ENCODE data around the gene ISG20.
"Not testable (repeated sequence)": the region's sequence is repeated elsewhere in the genome, so short reads cannot be mapped to it uniquely, and the experiment has no call there.

The ISG20 gene

DNA sequence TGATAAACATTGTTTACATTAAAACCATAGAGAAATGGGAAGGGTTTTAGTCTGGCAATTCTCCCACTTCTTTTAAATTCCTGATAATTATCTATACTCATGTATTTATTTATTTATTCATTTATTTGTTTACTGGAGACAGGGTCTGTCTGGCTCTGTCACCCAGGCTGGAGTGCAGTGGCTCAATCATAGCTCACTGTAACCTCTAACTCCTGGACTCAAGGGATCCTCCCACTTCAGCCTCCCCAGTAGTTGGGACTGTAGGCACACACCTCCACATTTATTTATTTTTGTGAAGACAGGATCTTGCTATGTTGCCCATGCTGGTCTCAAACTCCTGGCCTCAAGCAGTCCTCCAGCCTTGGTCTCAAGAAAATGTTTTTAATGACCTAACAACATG, 20.1 kb upstream of the ISG20 start:
- DNase-seq (ENCODE audit: low read depth, low spot score), result no peak

DNA sequence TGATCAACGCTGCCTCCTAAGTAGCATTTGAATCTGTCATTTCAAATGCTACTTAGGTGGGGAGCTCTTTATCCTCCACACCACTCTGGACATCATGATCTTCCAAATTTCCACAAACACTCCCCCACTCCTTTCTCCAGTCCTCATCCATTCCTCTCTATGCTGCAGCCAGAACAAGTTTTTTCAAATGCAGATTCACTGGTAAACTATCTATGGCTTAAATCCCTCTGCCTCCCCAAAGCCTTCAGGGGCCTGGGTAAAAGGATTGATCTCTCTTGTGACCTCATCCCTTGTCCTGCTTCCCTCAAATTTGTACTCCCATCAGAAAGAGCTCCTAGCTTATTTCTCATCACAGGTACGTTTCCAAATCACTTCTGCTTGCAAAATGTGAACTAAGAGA, 19.0 kb upstream of the ISG20 start:
- DNase-seq (ENCODE audit: low read depth, low spot score), result no peak

DNA sequence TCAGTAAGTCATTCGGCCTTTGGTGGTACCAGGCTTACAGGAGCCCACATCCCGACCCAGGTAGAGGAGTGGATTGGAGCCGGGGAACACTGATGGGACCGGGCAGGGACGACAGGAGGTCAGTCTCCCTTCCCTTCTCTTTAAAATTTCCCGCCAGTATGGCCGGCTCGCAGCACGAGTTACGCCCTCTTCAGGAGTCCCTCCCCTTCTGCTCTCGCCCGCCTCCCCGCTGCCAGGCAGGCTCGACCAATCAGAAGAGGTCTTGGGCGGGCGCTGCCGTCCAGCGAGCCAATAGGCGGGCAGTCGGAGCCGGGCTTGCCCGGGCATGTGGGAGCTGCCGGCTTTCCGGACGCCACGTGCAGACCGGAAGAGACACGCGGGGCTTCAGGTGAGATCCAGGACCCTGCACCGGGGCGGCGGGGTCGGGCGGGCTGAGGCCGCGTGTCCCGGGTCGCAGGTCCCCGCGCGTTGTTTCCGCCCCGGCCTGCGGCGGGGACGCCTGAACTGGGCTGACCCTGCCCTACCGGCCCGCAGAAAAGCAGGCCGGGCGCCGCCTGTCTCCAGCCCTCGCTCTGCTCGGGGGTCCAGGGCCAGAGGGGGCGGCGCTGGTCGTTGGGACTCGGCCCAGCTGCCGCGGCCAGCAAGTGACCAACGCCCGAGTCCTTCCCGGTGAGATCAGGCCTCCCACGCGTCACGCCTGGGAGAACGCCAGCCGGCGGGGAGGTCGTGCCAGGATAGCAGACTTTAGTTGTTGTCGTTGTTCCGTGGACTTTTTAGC, 17.6 kb upstream of the ISG20 start, which contains the start of gene AEN:
Gene AEN, plus strand, starts transcription at position 346 of the 778 bp plus-strand sequence. CDS start 4,870 bp downstream, outside the sequence.
- peak; percentile 88 for DNase-seq (ENCODE audit: low read depth, low spot score)

DNA sequence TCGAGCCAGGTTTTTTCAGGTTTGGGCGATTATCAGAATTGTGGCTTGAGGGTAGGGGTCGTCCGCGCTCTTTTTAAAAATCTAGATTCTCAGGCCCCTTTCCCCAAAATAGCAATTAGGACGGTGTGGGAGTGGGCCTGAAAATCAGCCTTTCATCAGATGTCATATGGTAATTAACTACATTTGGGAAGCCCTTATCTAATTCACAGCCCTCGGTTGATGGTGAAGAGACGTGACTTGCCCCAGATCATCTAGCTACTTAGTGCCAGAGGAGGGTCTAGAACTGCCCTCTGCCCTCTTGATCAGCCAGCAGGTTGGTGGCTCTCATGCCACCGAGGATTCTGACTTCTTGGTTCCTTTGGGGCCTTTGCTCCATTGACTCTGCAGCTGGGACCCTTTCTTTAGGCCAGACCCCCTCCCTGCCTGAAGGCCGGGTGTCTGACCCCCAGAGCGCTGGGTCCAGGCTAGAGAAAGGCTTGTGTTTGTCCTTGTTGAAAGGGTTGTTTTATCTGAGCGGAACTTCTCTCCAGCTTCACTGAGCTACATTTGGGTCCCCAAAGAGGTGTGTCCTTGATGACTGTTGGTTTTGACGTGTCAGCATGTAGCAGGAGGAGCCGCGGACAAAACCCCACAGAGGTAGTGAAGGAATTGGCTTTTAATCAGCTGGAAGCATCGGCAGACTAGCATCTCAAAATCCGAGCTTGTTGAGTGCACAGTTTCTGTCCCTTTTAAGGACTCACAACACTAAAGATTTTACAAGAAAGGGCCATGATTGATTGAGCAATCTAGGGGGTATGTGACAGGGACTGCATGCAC, 16.8 kb upstream of the ISG20 start:
- no peak for DNase-seq (ENCODE audit: low read depth, low spot score)

DNA sequence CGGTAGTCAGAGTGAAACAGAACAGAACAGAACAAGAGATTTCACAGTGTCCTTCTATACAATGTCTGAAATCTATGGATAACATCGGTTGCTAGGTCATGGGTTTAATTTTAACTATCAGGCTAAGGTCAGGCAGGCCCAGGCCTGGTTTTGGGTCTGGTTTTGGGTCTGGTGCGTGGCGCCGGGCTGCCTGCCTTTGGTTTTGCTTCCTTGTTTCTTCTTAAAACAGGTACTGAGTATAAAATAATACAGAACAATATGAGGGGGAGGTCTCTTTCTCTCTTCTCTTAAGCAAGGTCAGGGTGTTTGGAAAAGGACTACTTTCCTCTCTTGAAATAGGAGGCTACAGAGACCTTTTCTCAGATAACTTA, 16.2 kb upstream of the ISG20 start:
- DNase-seq (ENCODE audit: low read depth, low spot score), result no peak

DNA sequence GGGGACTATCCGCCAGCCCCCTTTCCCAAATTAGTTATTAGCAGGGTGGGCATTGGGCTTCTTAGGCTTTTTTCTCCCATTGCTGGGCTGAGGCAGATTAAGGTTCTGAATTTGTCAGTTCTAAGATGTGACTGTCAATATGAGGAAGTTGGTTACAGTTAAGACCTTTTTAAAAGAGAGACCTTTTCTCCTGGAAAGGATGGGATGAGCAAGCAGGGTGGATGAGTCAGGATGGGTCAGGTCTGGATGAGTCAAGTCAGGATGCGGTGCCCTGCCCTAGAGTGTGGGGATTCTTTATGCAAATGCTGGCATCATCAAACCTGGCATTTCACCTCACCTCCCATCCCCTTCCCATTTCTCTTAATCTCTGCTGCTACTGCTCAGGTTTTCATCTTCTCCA, 15.8 kb upstream of the ISG20 start:
- no peak for DNase-seq (ENCODE audit: low read depth, low spot score)

DNA sequence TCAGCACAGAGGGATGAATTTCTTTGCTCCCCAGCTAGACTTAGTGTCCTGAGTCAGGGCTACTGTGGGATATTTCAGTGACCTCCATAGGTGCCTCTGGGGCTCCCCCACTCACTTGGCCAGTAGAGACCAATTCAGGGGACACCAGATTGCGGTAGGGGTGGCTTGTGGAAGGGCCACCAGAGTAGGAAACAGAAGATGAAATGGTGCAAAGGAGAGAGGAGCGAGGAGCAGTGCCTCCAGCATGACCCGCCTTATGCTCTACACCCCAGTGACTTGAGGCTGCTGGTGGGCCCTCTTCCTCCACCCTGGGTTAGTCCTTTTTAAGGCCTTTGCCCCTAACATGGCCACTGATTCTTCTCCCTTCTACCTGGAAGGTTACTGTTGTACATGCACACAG, 15.2 kb upstream of the ISG20 start:
- DNase-seq (ENCODE audit: low read depth, low spot score), result no peak

DNA sequence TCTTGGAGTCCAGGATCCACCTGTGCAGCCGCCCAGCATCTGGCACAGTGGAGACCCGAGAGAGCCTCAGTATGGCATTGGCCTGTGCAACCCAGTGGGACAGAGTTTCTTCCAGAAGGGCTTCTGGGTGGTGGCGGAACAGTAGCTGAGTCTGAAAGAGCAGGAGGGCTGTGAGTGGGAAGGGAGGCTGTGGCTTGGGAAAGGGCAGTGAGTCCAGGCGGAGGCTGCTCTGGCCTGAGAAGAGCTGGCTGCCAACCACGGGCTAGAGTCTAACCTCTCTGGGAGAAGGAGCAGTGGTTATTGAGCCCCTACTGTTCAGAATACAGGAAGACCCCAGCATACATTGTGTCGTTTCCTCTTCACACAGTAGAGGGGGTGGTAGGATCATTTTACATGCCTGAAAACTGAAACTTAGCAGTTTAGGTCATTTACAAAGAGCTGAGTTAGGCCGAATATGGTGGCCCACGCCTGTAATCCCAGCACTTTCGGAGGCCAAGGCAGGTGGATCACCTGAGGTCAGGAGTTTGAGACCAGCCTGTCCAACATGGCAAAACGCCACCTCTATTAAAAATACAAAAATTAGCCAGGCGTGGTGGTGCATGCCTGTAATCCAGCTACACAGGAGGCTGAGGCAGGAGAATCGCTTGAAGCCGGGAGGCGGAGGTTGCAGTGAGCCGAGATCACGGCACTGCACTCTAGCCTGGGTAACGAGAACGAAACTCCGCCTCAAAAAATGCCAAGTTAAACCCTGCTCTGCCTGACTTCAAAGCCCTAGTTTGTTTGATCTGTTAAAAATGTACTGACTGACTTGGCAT, 14.5 kb upstream of the ISG20 start:
- no peak for DNase-seq (ENCODE audit: low read depth, low spot score)

DNA sequence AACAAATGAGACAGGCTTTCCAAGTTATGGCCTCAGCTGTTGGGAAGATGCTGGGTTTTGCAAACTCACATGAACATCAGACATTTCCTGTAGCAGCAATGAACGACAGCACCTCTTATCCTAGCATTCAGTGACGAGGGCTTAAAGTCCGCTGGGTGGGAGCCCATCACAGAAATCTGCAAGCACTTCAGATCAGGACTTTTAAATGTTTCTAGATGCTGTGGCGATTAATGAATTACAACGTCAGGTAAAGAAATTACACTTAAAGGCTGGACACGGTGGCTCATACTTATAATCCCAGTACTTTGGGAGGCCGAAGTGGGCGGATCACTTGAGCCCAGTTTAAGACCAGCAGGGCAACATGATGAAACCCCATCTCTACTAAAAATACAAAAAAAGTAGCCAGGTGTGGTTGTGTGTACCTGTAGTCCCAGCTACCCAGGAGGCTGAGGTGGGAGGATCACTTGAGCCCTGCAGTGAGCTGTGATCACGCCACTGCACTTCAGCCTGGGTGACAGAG, 13.8 kb upstream of the ISG20 start:
- DNase-seq (ENCODE audit: low read depth, low spot score), result no peak

DNA sequence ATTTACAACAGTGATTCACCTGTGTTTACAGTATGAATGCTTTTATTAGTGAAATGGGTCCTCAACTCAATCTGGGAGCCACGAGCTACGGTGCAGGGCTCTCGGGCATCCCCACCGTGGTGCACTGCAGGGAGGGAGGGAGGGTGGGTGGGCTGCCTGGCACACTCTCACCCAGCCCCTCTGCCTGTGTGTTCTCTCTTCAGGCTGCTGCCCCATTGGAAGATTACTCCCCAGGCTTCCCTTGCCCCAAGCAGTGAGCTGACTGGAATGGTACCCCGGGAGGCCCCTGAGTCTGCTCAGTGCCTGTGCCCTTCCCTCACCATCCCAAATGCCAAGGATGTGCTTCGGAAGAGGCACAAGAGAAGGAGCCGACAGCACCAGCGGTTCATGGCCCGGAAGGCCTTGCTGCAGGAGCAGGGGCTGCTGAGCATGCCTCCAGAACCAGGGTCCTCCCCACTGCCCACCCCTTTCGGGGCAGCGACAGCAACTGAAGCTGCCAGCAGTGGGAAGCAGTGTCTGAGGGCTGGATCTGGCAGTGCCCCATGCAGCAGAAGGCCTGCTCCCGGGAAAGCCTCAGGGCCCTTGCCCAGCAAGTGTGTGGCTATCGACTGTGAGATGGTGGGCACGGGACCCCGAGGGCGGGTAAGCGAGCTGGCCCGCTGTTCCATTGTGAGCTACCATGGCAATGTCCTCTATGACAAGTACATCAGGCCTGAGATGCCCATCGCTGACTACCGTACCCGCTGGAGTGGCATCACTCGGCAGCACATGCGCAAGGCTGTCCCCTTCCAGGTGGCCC, 12.7 kb upstream of the ISG20 start:
- no peak for DNase-seq (ENCODE audit: low read depth, low spot score)

DNA sequence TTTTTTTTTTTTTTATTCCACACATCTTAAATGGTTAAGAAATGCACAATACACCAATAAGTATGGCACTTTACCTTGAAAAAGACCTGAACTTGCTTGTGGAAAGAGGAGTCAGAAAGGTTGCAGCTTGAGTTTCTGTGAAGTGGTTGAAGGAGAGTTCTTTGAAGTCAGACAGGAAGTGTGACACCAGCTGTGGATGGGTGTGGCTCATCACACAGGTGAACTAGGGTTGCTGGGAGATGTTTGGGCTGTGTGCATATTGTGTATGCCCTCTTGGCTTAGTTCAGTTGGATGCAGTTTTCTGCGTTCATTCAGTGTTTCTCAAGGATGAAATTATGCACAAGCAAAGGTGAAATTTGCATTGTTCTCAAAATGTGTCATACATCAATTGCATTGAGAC, 11.4 kb upstream of the ISG20 start:
- no peak for DNase-seq (ENCODE audit: low read depth, low spot score)

DNA sequence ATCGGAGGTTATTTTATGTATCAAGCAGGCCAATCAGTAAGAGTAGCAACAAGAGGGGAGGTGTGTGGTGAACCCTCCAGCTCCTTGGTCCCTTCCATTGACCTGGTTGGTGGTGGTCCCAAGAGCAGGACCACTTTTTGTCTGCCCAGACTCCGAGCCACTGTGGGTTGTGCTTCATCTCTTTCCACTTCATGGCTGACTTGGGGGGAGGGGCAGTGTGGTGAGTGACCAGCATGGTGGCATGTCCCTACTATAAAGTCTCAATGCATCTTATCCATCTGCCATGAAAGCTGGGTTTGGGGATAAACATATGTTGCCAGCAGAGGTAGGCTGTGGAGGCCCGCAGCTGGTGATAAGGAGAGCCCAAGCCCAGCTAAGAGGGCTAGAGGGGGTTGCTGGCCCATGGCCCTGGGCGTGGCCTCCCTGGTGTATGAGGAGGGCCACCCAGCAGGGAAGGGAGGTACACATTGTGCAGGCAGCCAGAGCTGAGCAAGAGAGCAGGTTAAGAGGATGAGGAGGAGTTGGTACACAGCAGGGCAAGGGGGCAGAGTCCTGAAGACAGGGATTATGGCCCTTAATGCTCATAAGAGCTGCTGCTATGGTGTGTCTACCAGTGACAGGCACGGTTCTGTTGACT, 10.7 kb upstream of the ISG20 start:
- DNase-seq (ENCODE audit: low read depth, low spot score), result no peak

DNA sequence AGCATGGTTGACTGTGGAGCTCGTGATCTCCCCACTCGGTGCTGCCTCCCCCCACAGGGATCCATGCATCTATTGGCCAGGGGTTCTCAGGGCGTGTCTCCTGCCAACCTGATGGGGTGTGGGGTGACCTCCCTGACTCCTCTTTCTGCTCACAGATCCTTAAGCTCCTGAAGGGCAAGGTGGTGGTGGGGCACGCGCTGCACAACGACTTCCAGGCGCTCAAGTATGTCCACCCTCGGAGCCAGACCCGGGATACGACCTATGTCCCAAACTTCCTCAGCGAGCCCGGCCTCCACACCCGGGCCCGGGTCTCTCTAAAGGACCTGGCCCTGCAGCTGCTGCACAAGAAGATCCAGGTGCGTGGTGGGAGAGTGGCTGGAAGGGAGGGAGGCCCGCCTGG, 9.7 kb upstream of the ISG20 start:
- no peak for DNase-seq (ENCODE audit: low read depth, low spot score)

DNA sequence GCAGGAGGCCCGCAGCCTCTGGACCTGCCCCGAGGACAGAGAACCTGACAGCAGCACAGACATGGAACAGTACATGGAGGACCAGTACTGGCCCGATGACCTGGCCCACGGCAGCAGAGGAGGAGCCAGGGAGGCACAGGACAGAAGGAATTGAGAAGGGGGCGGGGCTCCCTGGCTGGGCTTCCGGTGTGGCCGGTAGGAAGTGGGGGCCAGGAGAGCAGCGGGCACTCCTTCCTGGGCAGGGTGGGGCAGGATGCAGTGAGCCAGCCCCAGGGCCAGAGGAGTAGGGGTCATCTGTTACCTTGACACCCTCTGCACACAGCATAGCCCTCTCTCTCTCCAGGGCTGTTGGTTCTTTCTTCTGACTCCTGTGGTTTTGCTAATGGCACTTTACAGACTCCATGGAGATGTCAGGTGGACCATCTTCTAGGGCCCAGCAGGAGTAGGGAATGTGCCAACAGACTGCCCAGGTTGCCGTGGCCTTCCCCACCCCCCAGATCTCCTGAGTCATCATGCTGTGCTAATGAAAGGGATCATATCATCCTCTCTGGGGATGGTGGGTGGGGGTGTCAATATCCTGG, 8.6 kb upstream of the ISG20 start:
- DNase-seq (ENCODE audit: low read depth, low spot score), result no peak

DNA sequence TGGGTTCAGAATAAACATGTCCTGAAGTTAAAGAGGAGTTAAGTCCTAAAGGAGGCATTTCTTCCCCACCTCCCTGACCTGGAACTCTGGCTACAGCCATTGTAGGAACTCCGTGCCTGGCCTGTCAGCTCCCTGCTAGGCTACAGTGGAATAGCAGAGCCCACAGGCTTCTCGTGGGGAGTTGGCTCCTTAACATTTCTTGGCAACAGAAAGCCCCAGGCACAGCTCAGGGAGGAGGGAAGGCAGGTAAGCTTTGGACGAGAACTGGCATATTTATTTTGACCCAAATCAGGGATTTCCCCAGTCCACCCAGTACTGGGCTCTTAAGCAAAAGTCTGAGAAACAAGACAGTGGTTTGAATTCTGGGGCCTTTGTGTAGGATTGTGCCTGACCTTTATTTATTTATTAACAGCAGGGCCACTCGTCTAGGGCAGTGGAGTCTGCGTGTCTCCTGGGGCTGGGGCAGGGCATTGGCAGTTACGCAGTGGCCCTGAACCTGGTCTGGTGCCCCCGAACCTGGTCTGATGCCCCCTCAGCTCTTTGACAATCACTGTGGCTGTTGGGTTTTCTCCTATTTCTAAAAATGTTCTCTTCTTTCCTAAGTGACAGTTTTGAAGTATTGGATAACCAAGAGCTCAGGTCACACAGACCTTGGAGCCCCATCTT, 7.9 kb upstream of the ISG20 start:
- DNase-seq (ENCODE audit: low read depth, low spot score), result no peak

DNA sequence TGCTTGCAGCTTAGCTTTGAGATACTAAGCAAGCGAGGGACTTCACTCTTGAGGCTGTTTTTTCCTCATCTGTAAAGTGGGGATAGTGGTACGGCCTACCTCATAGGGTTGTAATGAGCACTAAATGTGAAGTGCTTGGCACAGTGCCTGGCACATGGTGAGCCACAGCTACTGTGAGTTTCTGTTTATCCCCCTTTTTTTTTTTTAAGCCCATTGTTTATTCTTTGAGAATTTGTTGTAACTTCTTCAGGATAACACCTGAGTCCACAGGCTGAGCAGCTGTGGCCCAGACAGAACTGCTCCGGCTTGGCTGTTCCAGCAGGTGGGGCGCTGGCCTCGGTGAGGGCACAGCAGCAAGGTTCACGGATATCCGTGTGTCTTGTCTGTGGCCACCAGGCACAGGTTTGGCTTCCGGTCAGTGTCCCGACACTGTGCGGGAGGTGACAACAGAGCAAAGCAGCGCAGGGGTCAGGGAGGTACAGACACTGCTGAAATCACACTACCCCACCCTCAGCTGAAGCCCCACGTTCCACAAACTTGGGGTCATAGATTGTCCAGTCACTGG, 7.3 kb upstream of the ISG20 start:
- no peak for DNase-seq (ENCODE audit: low read depth, low spot score)

DNA sequence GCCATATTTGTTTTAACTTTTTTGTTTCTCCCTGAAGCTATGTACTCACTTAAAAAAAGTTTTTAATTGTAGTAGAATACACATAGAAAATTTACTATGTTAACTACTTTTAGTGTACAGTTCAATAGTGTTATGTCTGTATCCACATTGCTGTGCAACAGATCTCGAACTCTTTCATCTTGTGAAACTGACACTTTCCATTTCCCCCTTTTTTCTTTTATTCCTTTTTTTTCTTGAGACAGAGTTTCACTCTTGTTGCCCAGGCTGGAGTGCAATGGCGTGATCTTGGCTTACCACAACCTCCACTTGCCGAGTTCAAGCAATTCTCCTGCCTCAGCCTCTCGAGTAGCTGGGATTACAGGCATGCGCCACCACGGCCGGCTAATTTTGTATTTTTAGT, 6.0 kb upstream of the ISG20 start:
- DNase-seq (ENCODE audit: low read depth, low spot score), result not testable (repeated sequence)

DNA sequence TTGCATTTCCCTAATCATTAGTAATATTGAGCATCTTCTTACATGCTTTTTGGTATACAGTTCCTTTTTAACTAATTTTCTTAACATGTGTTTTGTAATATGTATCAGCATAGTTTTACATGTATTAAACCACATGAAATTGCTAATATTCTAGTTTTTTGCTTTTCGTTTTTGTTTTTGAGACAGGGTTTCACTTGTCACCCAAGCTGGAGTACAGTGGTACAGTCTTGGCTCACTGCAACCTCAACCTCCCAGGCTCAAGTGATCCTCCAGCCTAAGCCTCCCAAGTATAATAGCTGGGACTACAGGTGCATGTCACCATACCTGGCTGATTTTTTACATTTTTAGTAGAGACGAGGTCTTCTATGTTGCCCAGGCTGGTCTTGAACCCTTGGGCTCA, 4.4 kb upstream of the ISG20 start:
- DNase-seq (ENCODE audit: low read depth, low spot score), result no peak

DNA sequence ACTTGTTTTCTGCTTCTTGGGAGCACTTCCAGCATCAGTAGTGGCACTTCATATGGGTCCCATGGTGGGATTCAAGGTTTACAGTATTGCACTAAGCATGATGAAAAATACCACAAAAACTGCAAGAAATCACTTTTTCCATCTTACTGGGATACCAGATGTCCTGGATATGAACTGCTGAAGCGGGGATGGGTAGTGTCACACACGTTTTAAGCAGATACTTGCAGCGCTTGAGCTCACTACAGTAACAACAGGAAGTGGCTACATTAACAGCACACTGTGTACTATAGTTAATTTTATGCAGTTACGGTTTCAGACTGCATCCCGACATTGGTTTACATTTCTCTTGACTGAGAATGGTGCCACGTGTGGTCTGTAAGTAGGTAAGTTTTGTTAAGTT, 3.5 kb upstream of the ISG20 start:
- no peak for DNase-seq (ENCODE audit: low read depth, low spot score)

Data from brain pericyte (primary cell).